Myocyte (in vitro differentiated cells): ENCODE data around the gene LRRIQ4. TPM values are rescaled to one million over a fixed set of nuclear protein-coding genes. Genes with fewer than 3 reads are reported as not detected.

Experiments
- DNase-seq: peaks from one replicate; pipeline ENCODE4 v3.0.0-alpha.2; 2012; ENCODE audit warnings: low read depth
- polyA plus RNA-seq: library from polyadenylated mRNA; unstranded; fragments of >200 nt; gene quantifications from one replicate; pipeline ENCODE4 v1.2.1, GENCODE V29; 2012; ENCODE audit warnings: missing spikeins
- total RNA-seq: library from RNA; depleted of rRNA; stranded (reverse); fragments of >200 nt; gene quantifications from 2 replicates; pipeline ENCODE4 v1.2.3, GENCODE V29; 2014

The LRRIQ4 gene
- total RNA-seq, result not detected in 2 replicates
- polyA plus RNA-seq, result not detected

- peak; percentile 85 for DNase-seq
Measured at GRCh38 chr3:169812332-169813235, at the start of gene LRRIQ4, which contains the start of gene LRRC34. TSS of gene LRRIQ4 (plus strand) at chr3:169812870. CDS start at chr3:169821922, 9,052 bp downstream. TSS of gene LRRC34 (minus strand) at chr3:169812904. CDS start at chr3:169812548, 356 bp downstream.

DNA sequence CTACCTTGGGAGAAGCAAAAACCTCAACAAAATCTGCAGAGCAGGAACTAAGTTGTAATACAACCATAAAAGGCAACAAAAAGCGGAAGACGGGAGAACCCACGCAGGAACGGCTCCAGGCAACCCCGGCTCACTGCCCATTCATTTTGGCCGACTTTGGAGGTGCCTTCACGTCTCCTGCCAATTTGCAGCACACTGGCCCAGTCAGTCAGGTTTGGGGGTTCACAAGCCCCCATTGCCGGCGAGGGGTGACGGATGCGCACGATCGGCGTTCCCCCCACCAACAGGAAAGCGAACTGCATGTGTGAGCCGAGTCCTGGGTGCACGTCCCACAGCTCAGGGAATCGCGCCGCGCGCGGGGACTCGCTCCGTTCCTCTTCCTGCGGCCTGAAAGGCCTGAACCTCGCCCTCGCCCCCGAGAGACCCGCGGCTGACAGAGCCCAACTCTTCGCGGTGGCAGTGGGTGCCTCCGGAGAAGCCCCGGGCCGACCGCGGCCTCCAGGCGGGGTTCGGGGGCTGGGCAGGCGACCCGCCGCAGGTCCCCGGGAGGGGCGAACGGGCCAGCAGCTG lies 48.3 kb upstream of the LRRIQ4 start:
- DNase-seq, result peak; percentile 62

- DNase-seq, result peak; percentile 96
Measured at GRCh38 chr3:169764882-169765612, 47.6 kb upstream of the LRRIQ4 start, which contains the start of gene TERC. TSS of gene TERC (minus strand) at chr3:169765060.

GRCh38 chr3:169769287-169770181 lies 43.1 kb upstream of the LRRIQ4 start, which contains the start of gene ACTRT3:
TSS of gene ACTRT3 (minus strand) at chr3:169769561. CDS start at chr3:169769520, 41 bp downstream.
- DNase-seq, result peak; percentile 75

- DNase-seq, result peak; percentile 84
Measured at GRCh38 chr3:169771497-169772304, 41.0 kb upstream of the LRRIQ4 start.

GRCh38 chr3:169772305-169772896 lies 40.3 kb upstream of the LRRIQ4 start:
- peak; percentile 84 for DNase-seq

- DNase-seq, result peak; percentile 94
Measured at GRCh38 chr3:169772897-169773816, 39.5 kb upstream of the LRRIQ4 start, which contains the start of gene MYNN. TSS of gene MYNN (plus strand) at chr3:169773396. CDS start at chr3:169774296, 900 bp downstream.

- DNase-seq, result no peak
Measured at GRCh38 chr3:169774186-169774585, 38.5 kb upstream of the LRRIQ4 start.

GRCh38 chr3:169777822-169778221 lies 34.8 kb upstream of the LRRIQ4 start:
- DNase-seq, result no peak

DNA sequence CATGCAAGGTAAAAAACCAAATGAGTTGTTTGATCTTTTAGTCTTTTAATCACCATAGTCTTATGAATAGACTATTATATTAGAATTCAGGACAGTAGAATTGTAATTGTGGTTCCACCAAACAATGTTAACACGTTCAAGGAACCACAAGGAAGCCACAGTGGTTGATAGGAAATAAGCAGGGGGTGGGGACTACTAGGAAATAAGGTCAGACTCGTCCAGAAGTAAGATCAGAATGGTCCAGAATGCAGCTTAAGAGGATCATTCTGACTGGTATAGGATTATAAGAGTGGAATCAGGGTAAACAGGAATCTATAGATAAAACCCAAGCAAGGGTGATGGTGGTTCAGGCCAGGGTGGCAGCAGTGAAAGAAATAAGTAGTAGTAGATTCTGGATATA lies 31.9 kb upstream of the LRRIQ4 start:
- DNase-seq, result no peak

DNA sequence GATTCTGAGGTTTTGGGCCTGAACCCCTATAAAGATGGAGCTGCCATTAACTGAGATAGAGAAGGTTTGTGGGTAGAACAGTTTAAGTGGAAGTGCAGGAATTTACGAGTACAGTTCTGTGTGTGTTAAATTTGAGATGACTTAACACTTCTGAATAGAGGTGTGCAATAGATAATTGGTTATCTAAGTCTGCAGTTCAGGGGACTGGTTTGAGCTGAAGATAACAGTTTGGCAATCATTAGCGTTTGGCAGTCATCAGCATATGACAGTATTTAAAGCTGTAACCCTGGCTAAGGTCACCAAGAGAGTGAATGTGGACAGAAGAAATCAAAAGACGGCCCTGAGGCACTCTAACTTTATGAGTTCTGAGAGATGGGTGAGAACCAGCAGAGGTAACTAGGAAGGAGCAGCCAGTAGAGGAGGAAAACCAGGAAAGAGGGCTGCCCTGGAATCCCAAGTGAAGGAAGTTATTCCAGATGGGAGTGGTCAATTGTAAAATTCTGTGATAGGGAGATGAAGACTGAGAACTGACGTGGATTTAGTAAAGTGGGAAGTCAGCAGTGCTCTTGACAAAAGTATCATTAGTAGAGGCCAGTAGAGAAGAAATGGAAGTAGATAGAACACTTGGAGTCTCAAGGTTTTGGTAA lies 31.3 kb upstream of the LRRIQ4 start:
- no peak for DNase-seq

DNA sequence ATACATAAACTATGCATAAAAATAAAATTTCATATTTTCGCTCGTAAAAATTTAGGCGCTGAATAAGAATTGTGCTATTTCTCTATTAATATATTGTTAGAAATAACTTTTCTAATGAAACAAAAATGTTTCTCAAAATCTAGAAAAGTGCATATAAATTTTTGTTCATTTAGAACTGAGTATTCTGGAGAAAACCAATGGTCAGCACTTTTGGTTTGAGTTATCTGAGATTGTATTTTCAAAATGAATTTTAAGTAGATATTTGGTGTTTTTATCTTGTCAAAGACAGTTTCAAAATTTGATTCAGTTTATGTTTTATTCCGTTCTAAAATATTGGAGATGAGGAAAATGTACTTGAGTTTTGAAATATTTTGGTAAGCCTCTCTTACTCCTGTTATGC lies 25.6 kb upstream of the LRRIQ4 start:
- DNase-seq, result no peak

DNA sequence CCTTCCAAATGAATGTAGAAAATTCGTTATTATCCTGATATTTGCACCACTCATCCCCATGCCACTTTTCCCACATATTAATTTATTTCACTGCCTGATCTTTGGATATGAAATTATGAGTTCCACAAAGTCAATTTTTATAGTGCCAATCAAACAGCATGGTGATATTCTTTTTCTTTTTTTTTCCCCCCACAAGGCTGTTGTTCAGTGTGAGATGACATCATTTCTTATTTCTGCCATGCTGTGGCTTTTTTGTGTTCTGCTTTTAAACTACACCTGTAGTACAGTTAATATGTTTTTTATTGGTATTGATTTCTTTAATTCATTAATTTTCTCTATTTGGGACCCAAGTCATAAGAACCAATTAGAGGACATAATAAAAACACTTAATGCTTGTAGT lies 24.9 kb upstream of the LRRIQ4 start:
- peak; percentile 24 for DNase-seq

- no peak for DNase-seq
Measured at GRCh38 chr3:169790219-169790618, 22.5 kb upstream of the LRRIQ4 start.

DNA sequence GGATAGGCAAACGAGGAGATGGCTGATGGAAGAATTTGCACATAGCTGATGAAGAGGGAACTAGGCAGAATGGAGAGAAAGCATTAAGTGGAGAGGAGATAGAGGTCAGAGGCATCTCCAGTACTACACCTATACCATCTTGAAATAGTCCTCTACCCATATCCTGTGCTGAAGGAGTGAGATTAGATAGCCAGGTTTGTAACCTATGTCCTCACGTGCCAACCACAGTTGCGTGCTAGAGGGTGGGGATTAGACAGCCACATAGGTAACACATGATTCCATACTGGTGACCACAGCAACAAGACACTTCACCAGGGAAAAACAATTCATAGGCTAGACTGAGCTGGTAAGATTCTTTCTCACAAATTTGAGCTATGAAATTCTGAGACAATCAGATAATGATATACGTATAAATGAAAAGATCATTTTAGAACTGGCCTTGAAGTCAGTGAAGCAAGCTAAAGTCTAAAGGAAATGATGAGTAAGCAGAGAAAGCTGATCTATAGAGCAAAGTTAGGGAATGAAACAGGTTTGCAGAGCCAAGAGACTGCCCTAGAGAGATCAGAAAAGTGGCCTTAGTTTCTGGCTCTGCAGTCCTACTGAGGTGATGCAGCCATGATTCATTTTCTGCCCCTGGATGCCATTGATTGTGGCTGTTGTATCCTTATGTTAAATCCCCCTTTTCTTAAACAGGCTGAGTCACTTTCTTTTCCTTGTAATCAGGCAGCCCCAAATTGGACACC lies 21.8 kb upstream of the LRRIQ4 start:
- no peak for DNase-seq

- DNase-seq, result no peak
Measured at GRCh38 chr3:169792359-169792758, 20.3 kb upstream of the LRRIQ4 start.

GRCh38 chr3:169804681-169805080 lies 8.0 kb upstream of the LRRIQ4 start:
- DNase-seq, result no peak
